CD4-positive, alpha-beta T cell treated with Interleukin-1 beta for 1 hour (primary cell): ENCODE results near the gene CNTNAP2.

Experiments
- DNase-seq, 2 donors: peaks; one replicate each; pipeline ENCODE4 v3.0.0-alpha.2; 2020 to 2022

Gene CNTNAP2

GRCh38 chr7:147519062-147519461, 1402.5 kb downstream of the CNTNAP2 start:
- DNase-seq, result no peak

- no peak for DNase-seq
These were observed 1406.5 kb downstream of the CNTNAP2 start for GRCh38 chr7:147523056-147523455.

GRCh38 chr7:147524726-147525250, 1408.2 kb downstream of the CNTNAP2 start:
- no peak for DNase-seq

GRCh38 chr7:147525325-147525724, 1408.7 kb downstream of the CNTNAP2 start:
- no peak for DNase-seq

GRCh38 chr7:147535701-147536111, 1419.1 kb downstream of the CNTNAP2 start:
- no peak for DNase-seq

- no peak for DNase-seq
These were observed 1423.1 kb downstream of the CNTNAP2 start for GRCh38 chr7:147539685-147540084.

GRCh38 chr7:147540743-147541142, 1424.1 kb downstream of the CNTNAP2 start:
- no peak for DNase-seq

GRCh38 chr7:147541261-147541660, 1424.7 kb downstream of the CNTNAP2 start:
- DNase-seq, result no peak

- no peak for DNase-seq
These were observed 1430.8 kb downstream of the CNTNAP2 start for GRCh38 chr7:147547252-147547897.

GRCh38 chr7:147556317-147556716, 1439.7 kb downstream of the CNTNAP2 start:
- no peak for DNase-seq

- no peak for DNase-seq
These were observed 1447.1 kb downstream of the CNTNAP2 start for GRCh38 chr7:147563669-147564068.

- DNase-seq, result no peak
These were observed 1448.3 kb downstream of the CNTNAP2 start for GRCh38 chr7:147564786-147565476.

- DNase-seq, result no peak
These were observed 1450.4 kb downstream of the CNTNAP2 start for GRCh38 chr7:147567043-147567442.

- no peak for DNase-seq
These were observed 1452.7 kb downstream of the CNTNAP2 start for GRCh38 chr7:147569116-147569913.

- no peak for DNase-seq
These were observed 1453.8 kb downstream of the CNTNAP2 start for GRCh38 chr7:147570390-147570789.

GRCh38 chr7:147571436-147572185, 1455.0 kb downstream of the CNTNAP2 start:
- DNase-seq, result no peak

- no peak for DNase-seq
These were observed 1461.6 kb downstream of the CNTNAP2 start for GRCh38 chr7:147578196-147578595.

- DNase-seq, result no peak
These were observed 1462.5 kb downstream of the CNTNAP2 start for GRCh38 chr7:147579148-147579547.

GRCh38 chr7:147584771-147585193, 1468.2 kb downstream of the CNTNAP2 start:
- DNase-seq, result no peak

- DNase-seq, result no peak
These were observed 1469.5 kb downstream of the CNTNAP2 start for GRCh38 chr7:147586110-147586509.

GRCh38 chr7:147586526-147586925, 1469.9 kb downstream of the CNTNAP2 start:
- no peak for DNase-seq

- no peak for DNase-seq
These were observed 1476.9 kb downstream of the CNTNAP2 start for GRCh38 chr7:147593271-147594057.
